Smooth muscle cell (in vitro differentiated cells): ENCODE measurements around the gene PAX3. TPM values are rescaled to one million over a fixed set of nuclear protein-coding genes. Genes with fewer than 3 reads are reported as not detected.

Experiments
- DNase-seq: peaks from one replicate; lab custom pipeline; 2025; ENCODE audit not compliant: unreplicated experiment; lab: John Stamatoyannopoulos, UW
- H2AFZ ChIP-seq: fragments of 200-600 bp; sonication (generic); 2 replicates; pipeline ENCODE4 v1.6.0; 2016; ENCODE audit warnings: antibody characterized with exemption, low read depth, mild to moderate bottlenecking
- H3F3A ChIP-seq: fragments of 200-600 bp; sonication (generic); 2 replicates; pipeline ENCODE4 v1.6.0; 2017; ENCODE audit warnings: antibody characterized with exemption, low read depth
- H3K27ac ChIP-seq: fragments of 200-600 bp; sonication (generic); 2 replicates; pipeline ENCODE4 v1.5.1; 2016; ENCODE audit warnings: low read depth, mild to moderate bottlenecking
- H3K27me3 ChIP-seq: fragments of 200-600 bp; sonication (generic); 2 replicates; pipeline ENCODE4 v1.6.1; 2016; ENCODE audit warnings: low read depth, mild to moderate bottlenecking
- H3K36me3 ChIP-seq: fragments of 200-600 bp; sonication (generic); 2 replicates; pipeline ENCODE4 v1.5.1; 2016; ENCODE audit warnings: low read depth
- H3K4me1 ChIP-seq: fragments of 200-600 bp; sonication (generic); 2 replicates; pipeline ENCODE4 v1.5.1; 2016; ENCODE audit warnings: low read depth
- H3K4me2 ChIP-seq: fragments of 200-600 bp; sonication (generic); 2 replicates; pipeline ENCODE4 v1.6.0; 2016; ENCODE audit warnings: mild to moderate bottlenecking
- H3K4me3 ChIP-seq: fragments of 200-600 bp; sonication (generic); 2 replicates; pipeline ENCODE4 v1.5.1; 2016; ENCODE audit warnings: mild to moderate bottlenecking
- H3K79me2 ChIP-seq: fragments of 200-600 bp; sonication (generic); 2 replicates; pipeline ENCODE4 v1.6.0; 2016; ENCODE audit warnings: low read depth, mild to moderate bottlenecking
- H3K9ac ChIP-seq: fragments of 200-600 bp; sonication (generic); 2 replicates; pipeline ENCODE4 v1.6.0; 2016; ENCODE audit warnings: low read depth
- H3K9me3 ChIP-seq: fragments of 200-600 bp; sonication (generic); replicated peaks from 2 replicates; pipeline ENCODE4 v1.5.1; 2016; ENCODE audit warnings: low read depth
- H4K20me1 ChIP-seq: fragments of 200-600 bp; sonication (generic); 2 replicates; pipeline ENCODE4 v1.6.0; 2016; ENCODE audit warnings: low read depth
- CTCF ChIP-seq: fragments of 200-600 bp; sonication (generic); IDR thresholded peaks from 2 replicates; pipeline ENCODE4 v1.5.1; 2017; ENCODE audit warnings: borderline replicate concordance, mild to moderate bottlenecking, antibody characterized with exemption; ENCODE audit not compliant: insufficient read depth, poor library complexity, severe bottlenecking
- WGBS: methylation state at CpG from one replicate; pipeline ENCODE4 v1.1.7; 2016; ENCODE audit warnings: low lambda C conversion rate; 5-methylcytosine and 5-hydroxymethylcytosine counted together
- polyA plus RNA-seq: library from polyadenylated mRNA; unstranded; fragments of >200 nt; fragmentation: Nextera tagmentation; extraction: Ambion mirVana; gene quantifications from 2 replicates; pipeline ENCODE4 v1.2.1, GENCODE V29; 2016
- total RNA-seq: library from RNA; depleted of rRNA; stranded (reverse); fragments of >200 nt; gene quantifications from 2 replicates; pipeline ENCODE4 v1.2.3, GENCODE V29; 2014

PAX3 gene
- total and polyA plus RNA-seq, 2 experiments from 2014 or later = 0.94 TPM; not detected in 1

GRCh38 chr2:222280795-222281194, 18.0 kb downstream of the PAX3 start:
- Histone ChIP-seq H3K4me1 (peaks cover 20% of the 10 kb centered on the region), H3K36me3 (no peaks in the 10 kb centered on the region), H3K79me2 (no peaks in the 10 kb centered on the region), H3K4me2 (no peak overlapping the region), H3K4me3 (no peak overlapping the region), H3F3A (no peaks in the 10 kb centered on the region), H2AFZ (no peak overlapping the region), H3K27me3 (peaks cover 37% of the 10 kb centered on the region), H3K27ac (no peak overlapping the region), H3K9me3 (no peaks in the 10 kb centered on the region), H3K9ac (no peak overlapping the region), H4K20me1 (no peaks in the 10 kb centered on the region)
- no peak for TF ChIP-seq CTCF
- DNase-seq = no peak
- WGBS = 75% methylated on average over 5 of the region's 5 CpGs

GRCh38 chr2:222272446-222273015, 26.3 kb downstream of the PAX3 start:
- Histone ChIP-seq H3K79me2 (no peaks in the 10 kb centered on the region), H3K36me3 (no peaks in the 10 kb centered on the region), H3F3A (no peaks in the 10 kb centered on the region), H4K20me1 (no peaks in the 10 kb centered on the region), H3K27me3 (peaks cover 42% of the 10 kb centered on the region), H3K4me3 (no peak overlapping the region), H3K4me2 (no peak overlapping the region), H2AFZ (no peak overlapping the region), H3K9ac (no peak overlapping the region), H3K9me3 (no peaks in the 10 kb centered on the region), H3K4me1 (peaks cover 22% of the 10 kb centered on the region), H3K27ac (no peak overlapping the region)
- 66% methylated on average over 4 of the region's 4 CpGs for WGBS
- DNase-seq = no peak
- no peak for TF ChIP-seq CTCF

GRCh38 chr2:222271854-222272253, 26.9 kb downstream of the PAX3 start:
- no peaks in the 10 kb centered on the region for H3F3A ChIP-seq
- no peak overlapping the region for H2AFZ ChIP-seq
- DNase-seq = no peak
- WGBS = 87% methylated on average over 5 of the region's 5 CpGs
- no peak for TF ChIP-seq CTCF
- H3K9me3 ChIP-seq = no peaks in the 10 kb centered on the region
- peaks cover 22% of the 10 kb centered on the region for H3K4me1 ChIP-seq
- no peak overlapping the region for H3K4me3 ChIP-seq
- H3K27ac ChIP-seq = no peak overlapping the region
- H3K4me2 ChIP-seq = no peak overlapping the region
- no peak overlapping the region for H3K9ac ChIP-seq
- H3K36me3 ChIP-seq = no peaks in the 10 kb centered on the region
- H3K27me3 ChIP-seq = peaks cover 36% of the 10 kb centered on the region
- no peaks in the 10 kb centered on the region for H3K79me2 ChIP-seq
- H4K20me1 ChIP-seq = no peaks in the 10 kb centered on the region

GRCh38 chr2:222270396-222270795, 28.4 kb downstream of the PAX3 start:
- no peak for TF ChIP-seq CTCF
- no peaks in the 10 kb centered on the region for H3F3A ChIP-seq
- H2AFZ ChIP-seq = no peak overlapping the region
- no peaks in the 10 kb centered on the region for H3K79me2 ChIP-seq
- DNase-seq = no peak
- no peaks in the 10 kb centered on the region for H3K9me3 ChIP-seq
- H3K4me1 ChIP-seq = peaks cover 22% of the 10 kb centered on the region
- H3K4me3 ChIP-seq = no peak overlapping the region
- H3K27me3 ChIP-seq = peaks cover 36% of the 10 kb centered on the region
- no peak overlapping the region for H3K9ac ChIP-seq
- 95% methylated on average over 3 of the region's 3 CpGs for WGBS
- H3K27ac ChIP-seq = no peak overlapping the region
- no peaks in the 10 kb centered on the region for H4K20me1 ChIP-seq
- no peak overlapping the region for H3K4me2 ChIP-seq
- H3K36me3 ChIP-seq = no peaks in the 10 kb centered on the region
